ENCODE data around the gene MSX1. TPM values are rescaled to one million over a fixed set of nuclear protein-coding genes. Genes with fewer than 3 reads are reported as not detected.

The MSX1 gene
- not detected for total RNA-seq
- total RNA-seq (2013), result not detected

DNA sequence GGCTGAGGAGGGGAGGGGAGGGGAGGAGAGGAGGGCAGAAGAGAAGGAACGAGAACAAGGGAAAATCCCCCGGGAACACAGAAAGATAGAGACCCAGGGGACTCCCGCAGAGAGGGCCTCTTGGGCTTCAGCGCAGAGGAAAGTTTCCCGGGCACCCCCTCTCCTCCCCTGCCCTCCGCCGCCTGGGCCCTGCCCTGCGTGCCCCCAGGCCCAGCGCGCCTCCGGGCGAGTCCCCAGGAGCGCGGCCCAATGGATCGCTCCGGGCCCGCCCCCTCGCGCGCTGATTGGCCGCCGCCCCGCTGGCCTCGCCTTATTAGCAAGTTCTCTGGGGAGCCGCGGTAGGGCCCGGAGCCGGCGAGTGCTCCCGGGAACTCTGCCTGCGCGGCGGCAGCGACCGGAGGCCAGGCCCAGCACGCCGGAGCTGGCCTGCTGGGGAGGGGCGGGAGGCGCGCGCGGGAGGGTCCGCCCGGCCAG lies at the start of gene MSX1:
TSS of gene MSX1 (plus strand) at position 341 of the 474 bp plus-strand sequence. CDS start 235 bp downstream, outside the sequence.
- peak; percentile 54 to 55 for DNase-seq
- no peaks in the 10 kb centered on the region for H3K9me3 Mint-ChIP-seq
- no peak within 1 kb of the TSS for H3K27ac ChIP-seq (ENCODE audit: low read length)
- intact Hi-C loops (cut with micrococcal nuclease), result loop anchor here (10.0 kb wide), 1 partner anchor 375 kb away; no protein-coding TSS in a partner anchor
- peak; percentile 72 to 84 (median 79) for ATAC-seq
- H3K36me3 Mint-ChIP-seq, result no peaks in the 10 kb centered on the region
- H3K27me3 ChIP-seq (ENCODE audit: control insufficient read depth, insufficient read depth, low read length), result peaks cover 77% of the 10 kb centered on the region
- peak within 1 kb of the TSS in 1 of 2 donors; percentile 44 for H3K27ac Mint-ChIP-seq
- H3K36me3 ChIP-seq (ENCODE audit: control insufficient read depth, insufficient read depth, low read length), result no peaks in the 10 kb centered on the region
- H3K27me3 Mint-ChIP-seq (ENCODE audit: low read depth in 2 of 2), result peaks cover 73 to 87% of the 10 kb centered on the region in 2 donors
- no peak for TF ChIP-seq CTCF (IDR thresholded peaks at IDR 0.05)
- peaks cover 8% of the 10 kb centered on the region for H3K9me3 ChIP-seq (ENCODE audit: control insufficient read depth, insufficient read depth, low read length)
- H3K4me1 Mint-ChIP-seq, result peaks cover 48 to 49% of the 10 kb centered on the region in 2 donors
- peak within 1 kb of the TSS; percentile 92 for H3K4me3 Mint-ChIP-seq
- under 1% methylated on average over 44 of the region's 44 CpGs for WGBS (ENCODE audit: insufficient coverage)
- peaks cover 55% of the 10 kb centered on the region for H3K4me1 ChIP-seq (ENCODE audit: control insufficient read depth, insufficient read depth, low read length)
- H3K4me3 ChIP-seq (ENCODE audit: low read length), result peak within 1 kb of the TSS; percentile 34

DNA sequence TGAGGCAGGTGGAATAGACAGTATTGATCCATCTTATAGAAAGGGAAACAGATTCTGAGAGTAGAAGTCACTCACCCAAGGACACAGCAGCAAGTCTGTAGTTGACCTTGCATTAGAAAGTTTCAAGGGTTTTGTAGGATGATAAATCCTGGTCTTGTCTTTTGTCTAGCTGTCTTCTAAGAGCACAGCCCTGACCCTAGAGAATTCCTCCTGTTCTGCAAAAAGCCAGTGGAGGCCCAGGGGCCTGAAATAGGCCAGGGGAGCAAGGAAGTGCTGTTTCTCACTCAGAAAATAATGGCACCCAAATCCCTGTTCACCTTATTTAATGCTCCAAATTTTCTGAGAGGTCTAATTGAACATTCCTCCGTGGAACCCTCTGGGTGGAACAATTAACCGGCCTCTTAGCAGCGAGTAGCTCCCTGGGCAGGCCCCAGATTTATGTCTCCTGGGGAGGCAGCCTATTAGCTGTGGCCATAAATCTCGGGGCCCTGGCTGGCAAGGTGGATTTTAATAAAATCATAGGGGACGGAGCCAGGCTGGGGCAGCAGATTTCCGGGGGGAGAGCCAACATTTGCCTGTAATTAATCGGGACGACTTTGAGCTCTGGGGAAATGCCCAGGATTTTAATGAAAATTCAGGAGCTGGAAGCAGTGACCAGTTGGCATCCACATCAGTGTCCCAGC lies 49.2 kb upstream of the MSX1 start:
- 82% methylated on average over 8 of the region's 8 CpGs for WGBS (ENCODE audit: insufficient coverage)
- DNase-seq (no peak), ATAC-seq (no peak)
- Mint-ChIP-seq H3K27me3 (ENCODE audit: low read depth in 2 of 2) (peaks cover 29 to 45% of the 10 kb centered on the region in 2 donors), H3K9me3 (peaks cover 0 to 3% of the 10 kb centered on the region in 2 donors), H3K4me1 (no peaks in the 10 kb centered on the region), H3K4me3 (no peak overlapping the region), H3K36me3 (no peaks in the 10 kb centered on the region), H3K27ac (no peak overlapping the region)
- no peaks in the 10 kb centered on the region for H3K9me3 ChIP-seq (ENCODE audit: control insufficient read depth, insufficient read depth, low read length)
- no peak overlapping the region for H3K27ac ChIP-seq (ENCODE audit: low read length)
- H3K4me3 ChIP-seq (ENCODE audit: low read length), result no peak overlapping the region
- intact Hi-C loops (cut with micrococcal nuclease), result no loop called here
- no peaks in the 10 kb centered on the region for H3K27me3 ChIP-seq (ENCODE audit: control insufficient read depth, insufficient read depth, low read length)
- no peak for TF ChIP-seq CTCF (IDR thresholded peaks at IDR 0.05)
- H3K4me1 ChIP-seq (ENCODE audit: control insufficient read depth, insufficient read depth, low read length), result no peaks in the 10 kb centered on the region
- H3K36me3 ChIP-seq (ENCODE audit: control insufficient read depth, insufficient read depth, low read length), result no peaks in the 10 kb centered on the region

DNA sequence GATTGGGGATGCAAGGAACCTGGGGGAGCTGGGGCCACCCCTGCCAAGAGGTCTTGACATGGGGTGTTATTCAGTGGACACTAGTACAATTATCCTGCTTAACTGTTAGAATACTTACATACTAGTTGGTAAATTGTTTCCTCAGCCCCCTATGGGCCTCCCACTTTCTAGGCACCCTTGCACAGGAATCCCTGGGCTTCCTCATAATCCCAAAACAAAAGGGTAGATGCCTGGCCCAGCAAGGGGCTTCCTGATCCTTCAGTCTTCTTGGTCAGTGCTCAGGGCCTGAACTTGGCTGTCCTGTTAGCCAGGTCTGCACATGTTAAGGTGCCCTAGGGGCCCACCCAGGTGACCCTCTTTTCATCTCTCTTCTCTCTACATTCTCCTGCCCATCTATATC lies 48.7 kb upstream of the MSX1 start:
- Mint-ChIP-seq H3K27ac (no peak overlapping the region), H3K9me3 (peaks cover 0 to 3% of the 10 kb centered on the region in 2 donors)

More for the DNA sequence above, 48.7 kb upstream of the MSX1 start:
- Mint-ChIP-seq H3K4me1 (no peaks in the 10 kb centered on the region), H3K27me3 (ENCODE audit: low read depth in 2 of 2) (peaks cover 30 to 44% of the 10 kb centered on the region in 2 donors), H3K36me3 (no peaks in the 10 kb centered on the region), H3K4me3 (no peak overlapping the region)
- ATAC-seq (no peak), DNase-seq (no peak)
- intact Hi-C loops (cut with micrococcal nuclease), result no loop called here
- H3K27ac ChIP-seq (ENCODE audit: low read length), result no peak overlapping the region
- H3K36me3 ChIP-seq (ENCODE audit: control insufficient read depth, insufficient read depth, low read length), result no peaks in the 10 kb centered on the region
- no peak overlapping the region for H3K4me3 ChIP-seq (ENCODE audit: low read length)
- H3K9me3 ChIP-seq (ENCODE audit: control insufficient read depth, insufficient read depth, low read length), result no peaks in the 10 kb centered on the region
- H3K4me1 ChIP-seq (ENCODE audit: control insufficient read depth, insufficient read depth, low read length), result no peaks in the 10 kb centered on the region
- TF ChIP-seq CTCF (IDR thresholded peaks at IDR 0.05), result no peak
- H3K27me3 ChIP-seq (ENCODE audit: control insufficient read depth, insufficient read depth, low read length), result no peaks in the 10 kb centered on the region

Data from natural killer cell (primary cell).